K562 (cell line): ENCODE results near the gene DNAAF8. TPM values are rescaled to one million over a fixed set of nuclear protein-coding genes. Genes with fewer than 3 reads are reported as not detected.

Source experiments
- CREB5 ChIP-seq: fragments of 250-450 bp; sonication (Bioruptor Pico); IDR thresholded peaks from 2 replicates; pipeline ENCODE4 v1.5.0; 2020; ENCODE audit warnings: mild to moderate bottlenecking
- CREM ChIP-seq: IDR thresholded peaks from 2 replicates; pipeline ENCODE4 v1.6.1; 2014; ENCODE audit warnings: antibody characterized with exemption, low read depth
- CXXC5 ChIP-seq: fragments of 250-450 bp; sonication (Bioruptor Pico); IDR thresholded peaks from 2 replicates; pipeline ENCODE4 v1.8.0; 2022; ENCODE audit warnings: inconsistent platforms, mild to moderate bottlenecking, moderate library complexity
- EGR1 ChIP-seq: fragments of 450-650 bp; conservative IDR thresholded peaks from 2 replicates; pipeline ENCODE4 v1.6.1; 2017; ENCODE audit warnings: mild to moderate bottlenecking
- EP300 ChIP-seq: IDR thresholded peaks from 2 replicates; pipeline ENCODE4 v1.6.1; 2012; ENCODE audit warnings: low read length, improper control_type of control experiment
- MYBL2 ChIP-seq, 2 experiments: fragments of 450-650 bp in 1 of 2; sonication (generic) in 1 of 2; formaldehyde crosslinking in 1 of 2; IDR thresholded peaks; 2 replicates each; pipeline versions ENCODE4 v1.6.1 to v1.8.1; 2017 to 2022; ENCODE audit warnings: borderline replicate concordance in 1 of 2, inconsistent platforms in 1 of 2, low read depth in 1 of 2, mild to moderate bottlenecking in 1 of 2, missing genetic modification reagents in 1 of 2, moderate library complexity in 1 of 2
- PRPF4 ChIP-seq: fragments of 200-400 bp; formaldehyde crosslinking; IDR thresholded peaks from one replicate; pipeline ENCODE4 v1.6.1; 2017; ENCODE audit warnings: low read length, low read depth, mild to moderate bottlenecking; ENCODE audit not compliant: insufficient read depth, poor library complexity, severe bottlenecking
- RFX5 ChIP-seq: IDR thresholded peaks from 2 replicates; pipeline ENCODE4 v1.6.1; 2011; ENCODE audit warnings: low read depth, mild to moderate bottlenecking, improper control_type of control experiment, low read length
- TARDBP ChIP-seq: fragments of 450-650 bp; IDR thresholded peaks from 2 replicates; pipeline ENCODE4 v1.6.1; 2016
- ZNF197 ChIP-seq: fragments of 200-800 bp; sonication (Bioruptor generic); IDR thresholded peaks from 2 replicates; pipeline ENCODE4 v1.6.1; 2016; ENCODE audit warnings: low read depth, missing genetic modification characterization, missing compliant biosample characterization
- ZNF407 ChIP-seq: fragments of 450-650 bp; IDR thresholded peaks from 2 replicates; pipeline ENCODE4 v1.6.1; 2016; ENCODE audit warnings: low read depth
- ZNF518B ChIP-seq: fragments of 250-450 bp; sonication (Bioruptor Pico); IDR thresholded peaks from 2 replicates; pipeline ENCODE4 v1.5.0; 2021; ENCODE audit warnings: mild to moderate bottlenecking, moderate library complexity
- polyA plus RNA-seq, 8 experiments: library from polyadenylated mRNA; depleted of rRNA in 4 of 8; stranded (reverse) in 5 of 8; unstranded in 3 of 8; fragments of >200 nt; fragmentation: Nextera tagmentation in 2 of 8; fragmentation: Illumina TruSeq in 1 of 8; extraction: Ambion mirVana in 2 of 8; extraction: Trizol in 1 of 8; gene quantifications; 2 replicates each; pipeline versions ENCODE4 v1.2.1 to v1.2.3, GENCODE V29; 2011 to 2014; ENCODE audit warnings: inconsistent platforms in 1 of 8, missing spikeins in 1 of 8
- total RNA-seq, 7 experiments: library from RNA; depleted of rRNA in 6 of 7; stranded (reverse); fragments of >200 nt in 6 of 7; fragmentation: Illumina TruSeq in 2 of 7; extraction: Trizol in 2 of 7; gene quantifications; 2 replicates each; pipeline versions ENCODE4 v1.2.1 to v1.2.3, GENCODE V29; 2011 to 2021; ENCODE audit warnings: low replicate concordance in 1 of 7

Gene DNAAF8
- total and polyA plus RNA-seq, 9 of the 15 experiments (the other 6 are each of a cell fraction or from before 2014, with no cell fraction given): 0.04 to 0.12 (median 0.10) TPM; not detected in 6

GRCh38 chr16:4767872-4768548 is 33.7 kb downstream of the DNAAF8 start (continued):
- no peak for TF ChIP-seq ZNF518B (CRISPR knock-in tag)
- TF ChIP-seq MYBL2 (IDR thresholded peaks at IDR 0.05; ENCODE audit: low read depth): no peak
- no peak for TF ChIP-seq MYBL2 (CRISPR knock-in tag; IDR thresholded peaks at IDR 0.05; ENCODE audit: borderline replicate concordance)
- no peak for TF ChIP-seq CREB5 (CRISPR knock-in tag)
- TF ChIP-seq EGR1: peak; percentile 69; the same call in 1 of the 2 replicates
- no peak for TF ChIP-seq CREM
- no peak for TF ChIP-seq ZNF407
- no peak for TF ChIP-seq EP300
- no peak for TF ChIP-seq ZNF197
- no peak for TF ChIP-seq PRPF4
- TF ChIP-seq RFX5: no peak
- no peak for TF ChIP-seq CXXC5 (CRISPR knock-in tag)
- 0 out of 2 replicates have a peak, but pooled peaks have one; percentile 48 for TF ChIP-seq TARDBP
